ENCODE data around the gene HIF3A.
A peak's percentile ranks its signal among the peaks of the same experiment; 100 is the strongest.

Gene HIF3A

DNA sequence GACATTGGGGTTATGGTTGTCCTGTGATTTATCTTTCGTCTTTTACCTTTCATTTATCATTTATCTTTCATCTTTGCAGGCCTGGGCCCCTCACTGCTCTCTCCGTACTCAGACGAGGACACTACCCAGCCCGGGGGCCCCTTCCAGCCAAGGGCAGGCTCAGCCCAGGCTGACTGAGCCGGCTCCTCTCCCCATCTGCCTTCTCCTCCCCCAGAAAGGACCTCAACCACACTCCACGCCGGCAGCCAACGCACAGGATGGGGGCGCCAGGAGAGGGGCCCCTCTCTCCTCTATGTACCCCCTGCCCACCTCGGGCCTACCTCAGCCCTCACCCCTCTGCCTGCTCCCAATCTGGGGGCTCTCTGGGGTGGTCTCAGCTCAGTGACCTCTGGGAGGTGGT lies 42.6 kb downstream of the HIF3A start:
- TF ChIP-seq, protein P1, sequence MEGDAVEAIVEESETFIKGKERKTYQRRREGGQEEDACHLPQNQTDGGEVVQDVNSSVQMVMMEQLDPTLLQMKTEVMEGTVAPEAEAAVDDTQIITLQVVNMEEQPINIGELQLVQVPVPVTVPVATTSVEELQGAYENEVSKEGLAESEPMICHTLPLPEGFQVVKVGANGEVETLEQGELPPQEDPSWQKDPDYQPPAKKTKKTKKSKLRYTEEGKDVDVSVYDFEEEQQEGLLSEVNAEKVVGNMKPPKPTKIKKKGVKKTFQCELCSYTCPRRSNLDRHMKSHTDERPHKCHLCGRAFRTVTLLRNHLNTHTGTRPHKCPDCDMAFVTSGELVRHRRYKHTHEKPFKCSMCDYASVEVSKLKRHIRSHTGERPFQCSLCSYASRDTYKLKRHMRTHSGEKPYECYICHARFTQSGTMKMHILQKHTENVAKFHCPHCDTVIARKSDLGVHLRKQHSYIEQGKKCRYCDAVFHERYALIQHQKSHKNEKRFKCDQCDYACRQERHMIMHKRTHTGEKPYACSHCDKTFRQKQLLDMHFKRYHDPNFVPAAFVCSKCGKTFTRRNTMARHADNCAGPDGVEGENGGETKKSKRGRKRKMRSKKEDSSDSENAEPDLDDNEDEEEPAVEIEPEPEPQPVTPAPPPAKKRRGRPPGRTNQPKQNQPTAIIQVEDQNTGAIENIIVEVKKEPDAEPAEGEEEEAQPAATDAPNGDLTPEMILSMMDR (IDR thresholded peaks at IDR 0.05) = no peak
- TF ChIP-seq ZFX (IDR thresholded peaks at IDR 0.05; ENCODE audit: borderline replicate concordance) = no peak
- no peak overlapping the region for H3K27ac ChIP-seq

DNA sequence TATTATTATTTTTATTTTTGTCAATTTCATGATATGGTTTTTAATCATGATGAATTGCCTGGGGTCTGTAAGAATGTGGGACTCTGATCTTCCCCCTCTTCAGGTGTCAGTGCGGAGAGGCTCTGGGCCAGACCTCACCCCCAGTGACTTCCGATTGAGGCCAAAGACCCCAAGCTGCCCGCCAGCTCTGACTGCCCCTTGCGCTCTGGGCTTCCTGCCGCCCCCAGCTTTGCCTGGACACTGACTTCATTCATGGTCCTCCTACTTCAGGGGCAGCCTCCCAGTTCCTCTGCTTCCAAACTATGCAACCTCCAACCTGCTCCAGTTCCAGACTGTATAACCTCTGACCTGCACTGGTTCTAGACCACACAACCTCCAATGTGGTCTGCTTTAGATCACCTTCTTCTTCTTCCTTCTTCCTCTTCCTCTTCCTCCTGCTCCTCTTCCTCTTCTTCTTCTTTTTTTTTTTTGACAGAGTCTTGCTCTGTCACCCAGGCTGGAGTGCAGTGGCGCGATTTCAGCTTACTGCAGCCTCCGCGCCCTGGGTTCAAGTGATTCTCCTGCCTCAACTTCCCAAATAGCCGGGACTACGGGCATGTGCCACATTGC lies 43.3 kb downstream of the HIF3A start:
- TF ChIP-seq, protein P1 (IDR thresholded peaks at IDR 0.05) = no peak
- no peak for TF ChIP-seq ZFX (IDR thresholded peaks at IDR 0.05; ENCODE audit: borderline replicate concordance)
- H3K27ac ChIP-seq = no peak overlapping the region

DNA sequence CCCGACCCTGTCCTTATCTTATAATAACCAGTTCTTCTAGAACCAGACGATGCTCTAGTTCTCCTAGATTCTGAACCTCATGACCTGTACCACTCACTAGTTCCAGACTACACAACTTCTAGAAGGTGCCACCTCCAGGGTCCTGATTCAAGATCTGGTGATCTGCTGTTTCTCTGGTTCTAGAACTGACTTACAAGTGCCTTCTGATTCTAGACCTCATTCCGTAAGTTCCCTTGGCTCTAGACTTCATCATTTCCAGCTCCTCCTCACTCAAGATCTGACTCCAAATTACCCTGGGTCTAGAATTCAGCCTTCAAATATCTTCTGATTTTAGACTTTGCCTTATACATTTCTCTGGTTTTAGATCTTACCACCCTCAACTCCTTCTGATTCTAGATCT lies 45.1 kb downstream of the HIF3A start:
- TF ChIP-seq, protein P1 (IDR thresholded peaks at IDR 0.05) = no peak
- TF ChIP-seq ZFX (IDR thresholded peaks at IDR 0.05; ENCODE audit: borderline replicate concordance) = no peak
- no peak overlapping the region for H3K27ac ChIP-seq

DNA sequence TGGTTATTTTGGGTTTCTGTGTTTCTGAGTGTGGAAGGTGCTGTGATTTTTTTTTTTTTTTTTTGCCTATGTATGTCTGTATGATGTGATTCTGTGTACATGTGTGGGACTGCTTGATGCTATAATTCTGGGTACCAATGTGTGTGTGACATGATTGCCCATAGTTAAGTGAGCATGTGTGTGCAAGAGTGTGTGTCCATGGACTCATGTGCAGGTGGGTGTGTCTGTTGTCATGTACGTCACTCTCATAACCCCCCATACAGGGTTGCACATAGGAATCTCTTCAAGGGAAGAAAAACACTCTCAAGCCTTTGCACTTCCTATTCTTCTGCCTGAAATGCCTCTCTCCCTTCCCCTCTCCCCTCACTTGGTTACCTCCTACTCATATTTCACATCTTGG lies 47.5 kb downstream of the HIF3A start:
- TF ChIP-seq ZFX (IDR thresholded peaks at IDR 0.05; ENCODE audit: borderline replicate concordance) = no peak
- TF ChIP-seq, protein P1 (IDR thresholded peaks at IDR 0.05) = no peak
- no peak overlapping the region for H3K27ac ChIP-seq

DNA sequence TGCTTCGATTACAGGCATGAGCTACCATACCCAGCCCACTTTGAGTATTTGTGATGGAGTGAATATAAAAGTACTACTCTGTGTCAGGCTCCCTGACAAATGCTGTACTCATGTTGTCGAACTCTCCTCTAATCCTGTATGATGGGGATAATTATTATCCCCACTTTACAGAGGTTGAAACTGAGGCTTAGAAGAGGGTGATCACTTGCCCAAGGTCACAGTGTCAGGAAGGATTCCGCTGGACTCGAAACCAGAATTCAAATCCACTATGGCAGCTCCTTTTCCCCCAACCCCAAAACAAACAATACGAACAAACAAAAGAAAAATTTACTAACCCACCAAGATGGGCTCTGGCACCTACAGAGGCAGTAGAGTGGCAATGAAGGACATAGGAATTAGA lies 48.3 kb downstream of the HIF3A start:
- no peak for TF ChIP-seq ZFX (IDR thresholded peaks at IDR 0.05; ENCODE audit: borderline replicate concordance)
- TF ChIP-seq, protein P1 (IDR thresholded peaks at IDR 0.05) = no peak
- H3K27ac ChIP-seq = no peak overlapping the region

DNA sequence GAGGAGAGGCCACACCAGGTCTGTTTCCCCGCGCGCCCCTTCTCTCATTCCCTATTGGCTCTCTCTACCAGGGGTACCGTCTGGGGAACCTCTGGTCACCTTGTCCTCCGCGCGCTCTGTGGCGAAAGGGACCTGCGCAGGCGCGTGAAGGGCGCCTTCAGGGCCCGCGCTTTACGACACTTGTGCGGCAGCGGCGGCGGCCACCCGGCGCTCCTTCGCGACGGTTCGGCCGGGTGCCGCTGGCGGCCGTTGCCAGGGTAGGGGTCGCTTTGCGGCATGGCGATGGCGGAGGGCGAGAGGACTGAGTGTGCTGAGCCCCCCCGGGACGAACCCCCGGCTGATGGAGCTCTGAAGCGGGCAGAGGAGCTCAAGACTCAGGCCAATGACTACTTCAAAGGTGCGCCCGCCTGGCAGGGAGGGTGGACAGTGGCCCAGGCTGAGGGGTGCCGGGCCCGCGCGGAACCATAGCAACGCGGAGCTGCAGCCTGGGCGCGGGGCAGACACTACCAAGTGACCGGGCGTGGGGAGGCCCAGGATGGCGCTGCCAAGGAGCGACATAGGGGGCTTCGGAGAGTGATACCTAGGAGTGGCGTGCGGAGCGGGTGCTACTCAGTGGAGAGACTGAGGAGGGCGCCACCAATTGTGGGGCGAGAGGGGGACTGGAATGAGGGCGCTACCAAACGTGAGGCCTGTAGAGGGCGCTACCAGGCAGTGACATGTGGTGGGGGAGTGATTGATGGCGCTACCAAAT lies 50.2 kb downstream of the HIF3A start, which contains the start of gene PPP5C:
TSS of gene PPP5C (plus strand) at position 267 of the 751 bp plus-strand sequence. CDS start at position 277, 10 bp downstream.
- H3K27ac ChIP-seq = peak within 1 kb of the TSS; percentile 80
- no peak for TF ChIP-seq ZFX (IDR thresholded peaks at IDR 0.05; ENCODE audit: borderline replicate concordance)
- TF ChIP-seq, protein P1 (IDR thresholded peaks at IDR 0.05) = peak; percentile 89

DNA sequence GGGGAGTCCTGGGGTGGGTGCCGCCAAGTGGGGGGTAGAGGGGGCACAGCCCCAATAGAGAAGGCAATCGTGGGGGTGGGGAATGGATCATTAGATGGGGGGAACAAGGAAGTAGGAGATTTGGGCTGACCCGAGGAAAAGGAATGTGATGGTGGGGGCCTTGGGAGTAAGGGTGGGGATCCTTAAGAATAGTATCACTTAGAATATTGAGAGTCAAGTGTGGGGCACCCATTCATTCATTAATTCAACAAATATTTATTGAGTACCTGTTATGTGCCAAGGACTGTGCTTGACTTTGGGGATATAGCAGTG lies 50.7 kb downstream of the HIF3A start:
- no peak for TF ChIP-seq ZFX (IDR thresholded peaks at IDR 0.05; ENCODE audit: borderline replicate concordance)
- TF ChIP-seq, protein P1 (IDR thresholded peaks at IDR 0.05) = peak; percentile 50
- H3K27ac ChIP-seq = peak overlapping the region; percentile 80
